Measurements from ENCODE around the gene GJA5.

Gene GJA5

DNA sequence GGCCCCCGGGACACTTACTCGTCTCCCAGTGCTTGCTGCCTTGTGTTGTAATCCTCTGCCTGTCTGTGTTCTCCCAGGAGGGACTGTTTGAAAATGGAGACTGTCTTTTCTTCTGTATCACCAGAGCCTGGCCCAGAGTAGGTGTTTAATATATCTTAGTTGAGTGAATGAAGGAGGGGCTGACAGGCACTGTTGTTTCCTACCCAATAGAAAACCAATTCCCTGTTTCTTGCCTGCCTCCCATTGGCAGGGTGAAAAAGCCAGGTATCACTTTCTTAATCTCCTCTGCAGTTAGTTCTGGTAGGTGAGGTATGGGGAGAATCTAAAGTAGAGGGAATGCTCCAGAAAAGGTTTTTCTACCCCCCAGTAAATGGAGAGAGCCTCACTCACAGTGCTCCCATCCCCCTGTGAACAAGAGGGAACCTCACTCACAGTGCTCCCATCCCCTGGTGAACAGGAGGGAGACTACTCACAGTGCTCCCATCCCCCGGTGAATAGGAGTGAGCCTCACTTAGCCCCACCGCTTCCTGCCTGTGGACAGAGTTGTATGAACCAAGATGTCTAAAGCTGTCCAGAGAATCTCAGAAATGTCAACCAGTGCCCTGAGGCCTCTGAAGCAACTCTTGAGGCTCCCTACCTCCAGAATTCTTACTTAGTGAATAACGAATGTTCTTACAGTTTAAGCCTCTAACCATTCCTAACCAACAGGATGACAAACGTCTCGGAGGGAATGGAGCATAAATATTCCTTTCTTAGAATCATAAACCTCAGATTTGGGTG, at the start of gene GJA5:
GJA5 (minus strand) TSS at position 122 of the 780 bp plus-strand sequence. CDS start 1,364 bp downstream, outside the sequence.
- no peak for DNase-seq (ENCODE audit: low spot score)

DNA sequence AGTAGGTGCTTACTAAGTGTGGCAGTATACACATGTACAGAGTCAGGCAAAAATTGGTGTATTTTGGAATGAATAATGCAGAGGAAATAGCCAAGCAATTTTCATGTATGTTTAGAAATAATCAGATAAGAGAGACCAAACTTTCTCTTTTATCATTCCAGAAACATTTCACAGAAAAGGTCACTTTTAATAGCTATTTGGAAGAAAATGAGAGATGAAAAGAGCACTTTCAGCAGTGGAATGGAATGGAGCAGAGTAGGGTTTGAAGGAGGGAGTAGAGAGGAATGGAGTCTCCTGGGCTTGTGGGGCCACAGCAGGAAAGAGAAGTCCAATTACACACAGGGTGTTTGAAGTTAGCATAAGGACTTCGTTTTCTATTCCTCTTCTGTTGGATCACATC, 48.8 kb upstream of the GJA5 start:
- no peak for DNase-seq (ENCODE audit: low spot score)

DNA sequence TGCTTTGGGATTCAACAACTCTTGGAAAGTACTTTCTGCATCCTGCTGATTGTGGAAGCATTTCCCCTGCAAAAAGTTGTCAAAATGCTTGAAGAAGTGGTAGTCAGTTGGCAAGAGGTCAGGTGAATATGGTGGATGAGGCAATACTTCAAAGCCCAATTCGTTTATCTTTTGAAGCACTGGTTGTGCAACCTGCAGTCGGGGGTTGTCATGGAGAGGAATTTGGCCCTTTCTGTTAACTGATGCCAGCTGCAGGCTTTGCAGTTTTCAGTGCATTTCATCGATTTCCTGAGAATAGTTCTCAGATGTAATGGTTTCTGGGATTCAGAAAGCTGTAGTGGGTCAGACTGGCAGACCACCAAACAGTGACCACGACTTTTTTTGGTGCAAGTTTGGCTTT, 47.6 kb upstream of the GJA5 start:
- DNase-seq (ENCODE audit: low spot score) = peak; percentile 15

DNA sequence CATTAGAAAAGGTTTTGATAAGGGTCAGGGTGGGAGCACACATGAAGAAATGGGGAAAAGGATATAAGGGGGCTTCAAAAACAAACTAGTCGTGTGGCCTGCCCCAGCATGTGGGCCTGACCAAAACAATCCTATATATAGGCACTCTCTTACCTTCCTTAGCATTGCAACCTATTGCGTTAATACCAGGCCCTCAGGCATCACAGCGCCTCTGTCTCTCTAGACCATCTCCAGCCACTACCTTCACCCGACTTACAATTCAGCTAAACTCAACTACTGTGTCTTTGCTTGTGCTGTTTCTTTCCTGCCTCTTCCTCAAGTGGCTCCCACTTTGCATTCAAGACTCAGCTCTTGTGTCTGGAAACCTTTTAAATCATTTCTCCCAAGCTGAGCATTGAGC, 47.0 kb upstream of the GJA5 start:
- DNase-seq (ENCODE audit: low spot score) = no peak

DNA sequence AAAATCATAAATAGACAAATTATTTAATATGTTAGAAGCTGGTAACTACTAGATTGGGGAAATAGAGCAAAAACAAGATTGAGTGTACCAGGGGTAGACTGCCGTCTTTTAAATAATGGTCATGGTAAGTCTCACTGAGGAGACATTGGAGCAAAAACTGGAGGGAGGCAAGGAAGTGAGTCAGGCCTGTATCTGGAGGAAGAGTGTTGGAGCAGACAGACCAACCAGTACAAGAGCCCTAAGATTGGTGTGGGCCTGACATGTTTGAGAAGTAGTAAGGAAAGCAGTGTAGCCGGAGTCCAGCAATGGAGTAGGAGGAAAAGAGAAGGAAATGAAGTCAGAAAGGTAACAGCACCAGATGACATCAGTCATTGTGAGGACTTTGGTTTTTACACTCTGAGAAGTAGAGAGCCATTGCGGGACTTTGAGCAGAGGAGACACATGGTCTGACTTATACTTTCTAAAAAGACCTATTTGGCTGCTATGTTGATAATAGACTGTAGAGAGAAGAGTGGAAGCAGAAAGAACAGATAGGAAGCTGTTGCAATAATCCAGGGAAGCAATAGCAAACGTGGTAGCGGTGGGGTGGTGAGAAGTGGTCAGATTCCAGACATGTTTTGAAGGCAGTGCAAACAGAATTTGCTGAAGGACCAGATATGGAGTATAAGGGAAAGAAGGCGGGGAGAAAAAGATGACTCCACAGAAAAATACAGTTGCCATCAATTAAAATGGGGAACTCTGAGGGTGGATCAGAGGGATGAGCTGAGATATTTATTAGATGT, 44.7 kb upstream of the GJA5 start:
- no peak for DNase-seq (ENCODE audit: low spot score)

DNA sequence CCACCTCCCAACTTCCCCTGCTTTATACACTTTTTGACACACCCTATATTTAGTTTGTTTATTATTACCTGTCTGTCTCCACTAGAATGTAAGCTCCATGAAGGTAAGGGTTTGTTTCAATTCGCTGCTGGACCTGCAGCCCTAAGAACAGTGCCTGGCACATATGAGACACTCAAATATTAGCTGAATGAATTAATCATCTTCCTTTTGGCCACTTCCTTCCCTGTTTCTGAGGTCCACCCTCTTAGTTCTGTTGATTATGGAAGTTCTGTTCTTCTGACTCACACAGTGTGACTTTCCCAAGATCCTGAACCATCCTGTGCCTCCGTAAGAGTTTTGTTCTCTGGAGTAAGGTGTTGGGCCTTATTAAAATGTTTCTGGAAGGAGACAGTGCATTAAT, 40.4 kb upstream of the GJA5 start:
- no peak for DNase-seq (ENCODE audit: low spot score)

DNA sequence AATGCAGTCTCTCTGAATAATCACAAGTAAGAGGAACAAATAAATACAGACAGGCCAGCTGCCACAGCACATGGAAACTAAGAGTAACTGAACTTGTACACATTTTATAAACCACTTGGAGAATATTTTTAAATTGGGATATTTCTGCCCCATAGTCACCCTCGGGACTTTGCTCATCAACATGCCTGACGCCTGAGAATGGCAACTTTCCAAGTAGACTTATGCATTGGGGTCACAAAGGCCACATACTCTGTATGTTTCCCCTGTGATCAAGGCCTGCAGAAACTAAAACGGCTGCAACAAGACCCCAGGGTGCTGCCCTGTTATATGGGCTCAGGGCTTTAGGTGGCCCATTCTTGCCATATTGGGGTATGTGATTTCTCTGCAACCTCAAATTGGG, 38.3 kb upstream of the GJA5 start:
- no peak for DNase-seq (ENCODE audit: low spot score)

DNA sequence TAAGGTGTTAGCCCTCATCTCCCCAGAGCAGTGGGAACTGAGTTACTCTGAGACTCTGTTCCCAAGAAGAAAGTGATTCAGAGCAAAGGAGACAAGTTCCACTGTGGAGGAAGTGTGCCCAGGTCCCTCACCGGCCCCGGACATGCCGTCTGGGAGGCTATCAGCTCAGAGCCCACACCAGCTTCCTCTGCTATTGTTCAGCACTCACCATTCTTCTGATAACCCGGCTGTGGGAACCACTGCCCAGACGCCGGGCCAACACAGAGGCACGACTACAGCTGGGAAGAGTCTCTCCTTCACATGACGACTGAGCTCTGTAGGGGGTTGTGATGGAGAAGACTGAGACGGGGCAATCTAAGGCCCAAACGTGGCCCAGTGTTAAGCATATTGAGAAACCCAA, 34.2 kb upstream of the GJA5 start:
- no peak for DNase-seq (ENCODE audit: low spot score)

DNA sequence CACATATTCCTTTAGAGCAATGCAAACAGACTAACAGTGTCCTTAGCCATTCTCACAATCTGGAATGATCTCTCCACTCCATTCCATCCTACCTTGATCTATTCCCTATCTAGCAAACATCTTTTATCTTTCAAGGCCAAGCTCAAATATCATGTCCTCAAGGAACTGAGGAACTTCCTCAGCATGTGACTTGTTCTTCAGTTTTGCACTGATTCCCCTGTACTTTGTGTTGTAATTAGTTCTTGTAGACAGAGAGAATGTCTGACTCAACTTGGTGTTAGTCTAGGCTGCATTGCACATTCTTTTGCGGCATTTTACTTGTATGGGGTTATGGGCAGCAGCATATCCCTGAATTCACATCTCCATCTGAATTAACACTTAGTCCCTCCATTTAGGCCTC, 31.5 kb upstream of the GJA5 start:
- DNase-seq (ENCODE audit: low spot score) = no peak

DNA sequence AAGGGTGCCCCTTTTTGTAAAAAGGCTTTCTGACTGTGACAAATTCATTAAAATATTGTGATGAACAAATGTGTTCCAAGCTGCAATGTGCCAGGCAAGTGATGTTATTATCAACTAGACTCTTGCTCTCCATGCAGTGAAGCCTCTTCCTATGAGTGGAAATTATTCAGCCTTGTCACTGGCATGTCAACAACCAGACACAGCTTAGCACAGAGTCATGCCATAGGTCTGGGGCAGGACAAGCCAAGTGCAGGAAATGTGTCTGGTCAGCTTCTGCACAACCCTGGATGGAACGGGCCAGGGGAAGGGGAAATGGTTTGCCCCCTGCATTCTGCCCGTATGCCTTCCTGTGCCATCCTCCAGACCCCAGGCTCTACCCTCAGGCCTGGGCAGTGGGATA, 27.4 kb upstream of the GJA5 start:
- no peak for DNase-seq (ENCODE audit: low spot score)

DNA sequence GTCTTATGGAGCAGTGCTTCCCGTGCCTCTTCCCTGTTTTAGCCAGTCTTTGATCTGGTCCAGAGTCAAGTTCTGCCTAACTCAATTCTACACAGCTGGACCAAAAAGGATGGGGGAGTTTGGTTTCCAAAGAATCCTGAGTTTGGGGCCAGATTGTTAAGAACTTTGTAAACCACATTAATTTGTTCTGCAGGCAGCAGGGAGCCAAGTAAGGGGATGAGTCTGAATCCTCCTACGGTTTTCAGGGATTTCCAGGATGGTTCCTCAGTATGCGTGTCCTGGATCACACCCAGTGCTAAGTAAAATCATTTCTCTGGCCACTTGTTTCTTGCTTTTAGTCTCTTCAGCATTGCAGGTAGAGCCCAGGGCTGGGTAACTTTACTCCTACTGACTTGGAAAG, 26.1 kb upstream of the GJA5 start:
- no peak for DNase-seq (ENCODE audit: low spot score)

DNA sequence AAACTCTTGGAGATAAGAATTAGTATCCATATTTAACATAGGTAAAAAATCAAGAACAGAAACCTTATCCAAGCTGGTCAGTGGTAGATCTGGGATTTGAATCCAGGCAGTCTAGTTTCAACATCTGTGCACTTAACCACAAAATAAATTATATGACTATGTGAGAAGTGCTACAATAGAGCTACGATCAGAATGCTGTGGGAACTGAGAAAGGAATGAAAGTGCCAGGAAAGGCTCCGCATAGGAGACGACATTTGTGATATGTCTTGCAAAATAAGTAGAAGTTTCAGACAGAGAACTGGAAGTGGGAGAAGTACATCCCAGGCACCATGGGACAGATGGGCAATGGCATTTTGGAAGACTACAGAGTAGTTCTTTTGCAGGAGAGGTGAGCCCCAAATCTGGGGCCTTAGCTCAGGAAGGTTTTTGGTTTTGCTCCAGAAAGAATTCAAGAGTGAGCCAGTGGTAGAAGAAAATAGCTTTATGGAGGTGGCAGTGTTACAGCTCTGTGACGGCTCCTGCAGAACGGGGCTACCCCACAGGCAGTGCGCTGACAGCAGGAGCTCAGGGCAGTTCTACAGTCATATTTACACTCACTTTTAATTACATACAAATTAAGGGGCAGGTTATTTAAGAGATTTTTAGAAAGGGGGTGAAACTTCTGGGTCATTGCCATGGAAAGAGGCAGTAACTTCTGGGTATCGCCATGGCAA, 25.5 kb upstream of the GJA5 start:
- no peak for DNase-seq (ENCODE audit: low spot score)

DNA sequence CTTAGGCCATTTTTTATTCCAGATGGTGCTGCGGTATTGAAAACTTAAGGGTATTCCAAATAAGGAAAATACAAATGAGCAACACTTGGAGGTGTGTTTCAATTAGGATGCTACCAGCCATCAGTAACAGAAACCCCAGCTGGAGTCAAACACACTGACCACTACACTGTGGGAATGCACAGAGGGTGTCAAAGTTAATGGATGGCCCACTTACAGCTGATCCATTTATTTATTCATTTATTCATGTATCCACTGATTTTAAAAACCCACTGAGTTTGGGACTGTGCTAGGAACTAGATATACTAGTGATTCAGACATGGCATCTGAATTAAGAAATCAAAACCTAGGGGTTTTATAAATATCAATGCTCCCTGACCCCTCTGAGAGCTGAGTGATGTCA, 24.5 kb upstream of the GJA5 start:
- DNase-seq (ENCODE audit: low spot score) = no peak

DNA sequence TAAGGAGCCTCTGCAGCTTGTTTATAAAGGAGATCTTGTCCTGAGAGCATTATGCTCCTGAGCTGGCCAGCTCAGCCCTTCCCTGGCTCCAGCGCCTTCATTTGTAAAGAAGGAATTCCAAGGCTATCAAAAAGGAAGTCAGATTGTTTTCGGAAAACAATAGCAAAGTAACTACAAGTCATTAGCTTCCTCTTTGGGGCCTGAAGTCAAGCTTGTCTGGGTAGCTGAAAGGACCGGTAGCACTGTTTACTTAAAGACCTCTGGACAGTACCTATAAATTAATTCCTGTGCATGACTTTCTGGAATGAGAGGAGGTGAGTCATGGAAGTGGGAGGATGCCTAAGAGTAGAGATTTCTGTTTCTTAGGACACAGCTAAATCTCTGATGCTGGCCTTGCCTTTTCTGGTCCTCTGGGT, 20.7 kb upstream of the GJA5 start:
- DNase-seq (ENCODE audit: low spot score) = no peak

DNA sequence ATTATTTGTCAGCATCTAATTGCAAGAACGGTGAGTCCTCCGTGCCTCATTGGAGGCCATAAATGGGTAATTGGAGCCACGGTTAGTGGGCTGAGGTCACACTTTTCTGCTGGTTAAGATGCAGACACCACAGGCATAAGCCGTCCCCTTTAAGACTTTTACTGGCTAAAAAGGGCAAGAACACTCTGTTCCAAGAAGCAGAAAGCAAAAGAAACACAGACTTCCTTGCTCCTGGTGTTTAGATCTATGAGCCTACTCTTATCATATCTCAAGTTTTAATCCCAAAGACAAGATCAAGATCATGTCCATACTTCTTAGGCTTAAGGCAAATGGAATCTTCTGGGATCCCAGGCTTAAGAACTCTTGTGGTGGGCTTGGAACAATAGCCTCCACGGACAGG, 17.3 kb upstream of the GJA5 start:
- no peak for DNase-seq (ENCODE audit: low spot score)

DNA sequence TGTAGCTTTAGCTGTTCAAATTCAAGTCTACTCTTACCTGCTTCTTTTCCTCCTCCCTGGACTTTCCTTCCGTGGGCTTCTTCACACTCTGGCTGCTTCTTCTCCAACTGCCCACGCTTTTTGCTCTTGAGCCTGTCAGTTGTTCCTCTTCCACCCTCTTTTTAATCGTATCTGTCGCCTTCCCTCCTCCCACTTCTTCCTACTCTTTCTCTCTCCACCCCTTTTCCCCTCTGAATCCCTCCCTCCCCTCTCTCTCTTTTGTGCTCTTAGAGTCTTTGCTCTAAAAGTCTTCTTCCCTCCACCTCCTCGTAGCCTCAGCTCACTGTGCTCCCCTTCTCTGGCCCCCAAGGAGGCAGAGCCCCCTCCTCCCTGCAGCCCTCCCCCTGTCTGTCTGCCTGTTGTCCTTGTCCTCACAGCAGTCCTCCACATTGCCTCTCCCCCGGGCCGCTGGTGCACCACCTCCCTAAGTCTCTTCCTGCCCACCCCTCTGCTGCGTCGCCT, 12.9 kb upstream of the GJA5 start:
- no peak for DNase-seq (ENCODE audit: low spot score)

DNA sequence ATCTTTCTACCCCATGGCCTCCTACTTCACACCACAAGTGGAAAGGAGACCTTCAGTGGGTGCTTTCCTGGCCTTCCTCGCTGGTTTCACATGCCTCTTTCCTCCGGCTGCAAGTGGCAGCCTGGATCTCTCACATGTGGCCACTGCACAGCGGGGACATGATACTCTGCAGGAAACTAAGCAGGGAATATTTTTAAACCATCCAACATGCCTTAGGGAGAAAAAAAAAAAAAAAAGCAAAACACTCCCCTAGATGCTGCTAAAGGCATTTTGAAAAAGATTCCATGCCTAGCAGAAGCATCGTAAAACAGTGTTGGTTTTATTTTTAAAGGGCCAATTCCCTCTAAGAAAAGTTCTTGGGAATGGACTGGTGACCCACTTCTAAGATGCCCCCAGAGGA, 12.2 kb upstream of the GJA5 start:
- no peak for DNase-seq (ENCODE audit: low spot score)

DNA sequence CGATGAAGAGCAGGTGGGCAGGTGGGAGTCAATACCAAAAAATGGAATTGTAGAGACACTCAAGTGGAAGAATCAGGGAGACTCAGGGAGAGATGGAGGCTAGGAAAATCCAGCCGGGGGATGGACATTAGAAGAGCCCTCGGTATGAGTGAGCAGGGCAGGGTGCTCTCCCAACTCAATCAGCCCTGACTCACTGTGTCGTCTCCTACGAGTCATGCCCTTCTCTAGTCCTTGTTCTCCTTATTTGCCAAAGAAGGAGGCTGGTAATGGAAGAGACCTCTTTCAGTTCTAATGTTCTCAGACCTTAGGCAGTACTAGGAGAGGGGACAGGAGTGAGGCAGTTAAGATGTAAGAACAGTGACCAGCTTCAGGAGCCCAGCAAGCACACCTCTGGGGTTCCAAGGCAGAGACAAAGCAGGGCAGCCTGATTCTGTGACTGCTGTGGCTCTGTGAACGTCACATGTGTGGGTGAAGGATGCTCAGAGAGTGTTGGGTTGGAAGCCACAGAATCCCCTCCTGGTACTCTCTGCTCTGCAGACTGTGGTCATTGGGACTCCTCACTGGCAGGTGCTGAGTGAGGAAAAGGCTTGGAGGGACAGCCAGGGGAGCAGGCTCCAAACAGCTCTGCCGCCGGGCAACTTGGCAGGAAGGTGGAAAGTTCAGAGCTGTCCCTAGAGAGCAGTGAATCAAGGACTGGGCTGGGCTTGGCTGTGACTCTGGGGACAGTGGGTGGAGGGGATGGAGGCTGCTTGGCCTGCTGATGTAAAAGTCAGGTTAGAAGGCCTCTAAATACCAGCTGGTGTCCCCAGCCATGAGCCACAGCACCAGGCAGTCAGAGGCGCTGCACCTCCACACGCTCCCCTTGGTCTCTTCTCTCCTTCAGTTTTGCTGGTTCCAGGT, 11.1 kb upstream of the GJA5 start:
- DNase-seq (ENCODE audit: low spot score) = no peak

DNA sequence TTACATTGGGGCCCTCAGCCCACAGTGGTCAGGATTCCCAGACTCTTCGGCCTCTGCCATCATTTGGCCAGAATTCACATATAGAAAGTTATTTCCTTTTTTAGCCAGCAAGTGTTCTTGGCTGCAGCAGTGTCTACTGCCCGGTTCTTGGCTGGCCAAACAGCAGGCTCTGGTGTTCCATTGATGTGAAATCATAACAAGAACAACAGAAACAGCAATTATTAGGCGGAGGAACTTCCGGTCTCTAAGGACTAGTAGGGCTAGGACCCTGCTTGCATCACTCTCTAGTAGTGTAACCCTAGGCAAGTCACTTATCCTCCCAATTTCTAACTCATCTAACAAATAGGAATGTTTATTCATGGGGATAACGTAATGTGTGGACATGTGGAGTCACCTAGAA, 8.7 kb upstream of the GJA5 start:
- no peak for DNase-seq (ENCODE audit: low spot score)

DNA sequence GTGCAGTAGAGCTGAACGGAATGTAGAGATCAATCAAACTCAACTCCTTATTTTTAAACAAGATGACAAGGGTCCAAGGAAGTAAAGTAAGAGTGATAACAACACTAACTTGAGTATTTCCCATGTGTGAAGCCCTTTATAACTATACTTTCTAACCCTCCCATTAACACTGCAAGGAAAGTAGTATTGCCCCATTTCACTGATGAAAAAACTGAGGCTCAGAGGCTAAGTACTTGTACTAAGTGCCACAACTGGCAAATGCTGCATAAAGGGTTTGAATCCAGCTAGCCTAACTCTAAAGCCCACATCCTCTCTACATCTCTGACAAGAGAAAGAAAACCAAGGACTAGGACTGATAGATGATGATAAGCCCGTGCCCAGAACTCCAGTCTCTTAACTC, 8.2 kb upstream of the GJA5 start:
- no peak for DNase-seq (ENCODE audit: low spot score)

DNA sequence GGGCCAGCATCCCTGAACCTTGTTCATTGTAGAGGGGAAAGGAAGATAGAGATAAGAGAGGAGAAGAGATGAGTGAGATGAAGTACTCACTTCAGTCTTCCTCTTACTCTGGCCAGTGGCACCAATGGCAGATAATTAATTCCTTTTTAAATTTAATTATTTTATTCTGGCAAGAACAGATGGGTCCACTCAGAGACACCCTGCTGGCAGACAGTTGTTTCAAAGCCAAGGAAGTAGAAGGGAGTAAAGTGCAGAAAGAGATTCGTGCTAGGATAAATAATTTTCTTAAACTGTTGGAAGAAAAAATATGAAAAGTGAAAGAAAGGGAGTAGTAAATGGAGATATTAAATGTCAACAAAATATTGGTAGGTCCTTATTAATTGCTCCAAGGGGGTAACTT, 7.7 kb upstream of the GJA5 start:
- DNase-seq (ENCODE audit: low spot score) = no peak

Data from HuH-7.5 (cell line).